Amniotic epithelial cell (primary cell): ENCODE data around the gene ELOVL3.
"Not testable (repeated sequence)": the region's sequence is repeated elsewhere in the genome, so short reads cannot be mapped to it uniquely, and the experiment has no call there.

ENCODE experiments used
- DNase-seq: peaks from one replicate; pipeline ENCODE4 v3.0.0-alpha.2; 2010; ENCODE audit warnings: low read depth

ELOVL3 gene, protein sequence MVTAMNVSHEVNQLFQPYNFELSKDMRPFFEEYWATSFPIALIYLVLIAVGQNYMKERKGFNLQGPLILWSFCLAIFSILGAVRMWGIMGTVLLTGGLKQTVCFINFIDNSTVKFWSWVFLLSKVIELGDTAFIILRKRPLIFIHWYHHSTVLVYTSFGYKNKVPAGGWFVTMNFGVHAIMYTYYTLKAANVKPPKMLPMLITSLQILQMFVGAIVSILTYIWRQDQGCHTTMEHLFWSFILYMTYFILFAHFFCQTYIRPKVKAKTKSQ

DNA sequence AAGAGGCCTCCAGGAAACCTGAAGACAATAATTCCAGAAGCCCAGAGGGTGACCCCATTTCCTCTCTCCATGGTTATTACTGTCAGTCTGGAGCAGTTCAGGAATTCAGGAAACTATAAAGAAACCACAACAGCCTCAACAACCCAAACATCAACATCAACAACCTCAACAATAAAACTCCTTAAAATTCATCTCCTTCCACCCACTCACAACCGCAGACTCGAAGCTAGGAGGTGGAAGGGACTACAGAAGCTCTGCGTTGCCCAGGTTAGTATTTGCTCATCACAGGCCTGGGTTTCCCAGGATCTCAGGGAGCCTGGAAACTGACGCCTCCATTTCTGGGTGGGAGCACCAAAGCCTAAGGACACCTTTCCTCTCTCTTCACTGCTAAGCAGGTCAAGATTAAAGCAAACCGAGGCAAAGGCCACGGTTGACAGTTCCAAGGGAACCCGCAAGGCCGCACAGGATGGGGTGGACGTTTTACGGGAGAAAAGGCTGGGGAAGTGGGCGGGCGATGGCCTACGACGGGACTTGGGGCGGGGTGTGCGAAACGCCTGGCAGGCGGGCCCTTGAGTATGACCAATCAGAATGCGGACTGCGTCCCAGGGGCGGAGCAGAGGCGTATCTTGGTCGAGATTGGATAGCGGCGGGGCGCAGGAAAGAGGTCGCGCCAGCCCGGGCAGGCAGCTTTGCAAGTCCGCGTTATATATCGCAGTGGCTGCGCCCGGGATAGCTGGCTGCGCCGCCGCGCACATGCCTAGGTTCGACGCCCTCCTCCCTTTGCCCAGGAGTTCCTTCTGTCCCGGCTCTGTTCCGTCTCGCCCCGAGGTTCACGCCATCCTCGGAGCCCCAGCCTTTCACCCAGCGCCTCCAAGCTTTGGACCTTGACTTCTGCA is at the start of gene ELOVL3:
TSS of gene ELOVL3 (plus strand) at position 654 of the 896 bp plus-strand sequence. CDS start 250 bp downstream, outside the sequence.
- DNase-seq: peak; percentile 93

DNA sequence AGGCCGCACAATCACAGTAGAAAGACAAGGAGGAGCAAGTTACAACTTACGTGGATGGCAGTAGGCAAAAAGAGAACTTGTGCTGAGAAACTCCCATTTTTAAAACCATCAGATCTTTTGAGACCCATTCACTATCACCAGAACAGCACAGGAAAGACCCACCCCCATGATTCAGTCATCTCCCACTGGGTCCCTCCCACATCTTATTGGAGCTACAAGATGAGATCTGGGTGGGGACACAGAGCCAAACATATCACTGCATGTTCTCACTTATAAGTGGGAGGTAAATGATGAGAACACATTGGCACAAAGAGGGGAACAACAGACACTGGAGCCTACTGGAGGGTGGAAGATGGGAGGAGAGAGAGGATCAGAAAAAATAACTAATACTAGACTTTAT is 41.5 kb upstream of the ELOVL3 start:
- DNase-seq: no peak

DNA sequence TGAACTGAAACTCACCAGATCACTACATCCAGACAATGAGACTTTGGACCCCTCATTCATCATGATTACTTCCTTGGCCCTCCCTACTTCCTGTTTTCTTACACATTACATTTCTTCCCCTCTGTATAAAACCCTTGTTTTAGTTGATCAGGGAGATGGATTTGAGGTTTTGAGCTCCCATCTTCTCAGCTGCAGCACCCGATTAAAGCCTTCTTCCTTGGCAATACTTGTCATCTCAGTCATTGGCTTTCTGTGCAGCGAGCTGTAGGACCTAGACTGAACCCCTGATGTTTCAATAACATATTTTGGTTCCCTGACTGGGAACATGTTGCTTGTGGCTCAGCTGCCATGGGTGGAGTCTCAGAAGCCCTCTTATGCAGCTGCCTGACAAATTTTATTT is 40.8 kb upstream of the ELOVL3 start:
- DNase-seq: no peak

DNA sequence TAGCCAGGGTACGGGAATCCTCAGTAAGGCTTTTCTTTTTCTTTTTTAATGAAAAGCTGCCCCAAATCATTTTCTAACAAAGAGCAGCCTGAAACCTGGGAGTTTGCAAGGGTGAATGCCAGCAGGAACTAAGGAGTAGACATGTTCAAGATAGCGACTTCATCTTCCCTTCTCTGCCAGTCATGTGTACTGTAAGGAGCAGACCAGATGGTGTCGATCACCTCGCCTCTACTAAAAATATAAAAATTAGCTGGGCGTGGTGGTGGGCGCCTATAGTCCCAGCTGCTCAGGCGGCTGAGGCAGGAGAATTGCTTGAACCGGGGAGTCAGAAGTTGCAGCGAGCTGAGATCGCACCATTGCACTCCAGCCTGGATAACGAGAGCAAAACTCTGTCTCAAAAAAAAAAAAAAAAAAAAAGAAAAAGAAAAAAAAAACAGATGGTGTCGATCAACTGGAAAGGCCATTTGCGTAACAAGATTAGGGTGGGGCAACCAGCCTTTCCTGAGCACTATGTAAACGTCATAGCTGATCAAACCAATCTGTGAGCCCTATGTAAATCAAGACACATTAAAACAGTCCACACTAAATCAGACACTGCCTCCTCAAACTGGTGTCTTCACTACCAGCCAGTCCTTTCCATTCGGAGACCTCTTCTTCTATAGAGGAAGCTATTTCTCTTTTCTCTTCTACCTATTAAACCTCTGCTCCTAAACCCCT is 40.1 kb upstream of the ELOVL3 start:
- no peak for DNase-seq

DNA sequence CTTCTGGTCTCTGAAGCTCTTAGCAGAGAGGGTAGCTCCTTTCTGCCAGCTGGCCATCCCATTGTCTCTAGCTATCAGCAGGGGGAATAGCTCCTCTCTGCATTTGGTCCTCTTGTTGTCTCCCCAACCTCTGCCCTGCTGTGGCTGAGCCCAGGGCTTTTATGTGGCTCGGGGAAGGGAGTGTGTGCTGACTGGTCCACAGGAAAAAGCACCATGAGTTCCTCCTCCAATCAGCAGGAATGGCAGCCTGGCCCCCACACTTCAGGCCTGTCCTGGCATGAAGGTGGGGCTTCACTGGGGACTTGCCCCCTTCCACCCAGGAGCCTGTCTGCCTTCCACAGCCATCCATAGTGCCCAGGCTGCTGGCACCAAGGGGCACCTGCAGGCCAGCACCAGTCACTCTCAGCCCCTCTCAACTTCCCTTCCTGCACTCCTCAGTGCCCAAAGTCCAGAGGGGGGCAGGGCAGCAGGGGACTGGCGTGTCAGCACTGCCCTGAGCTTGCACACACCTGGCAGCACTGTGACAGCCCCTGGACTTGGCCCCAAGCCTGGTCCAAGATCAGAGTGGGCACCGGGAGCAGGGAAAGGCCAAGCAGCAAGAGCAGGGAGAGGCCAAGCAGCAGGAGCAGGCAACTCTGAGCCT is 37.7 kb upstream of the ELOVL3 start:
- no peak for DNase-seq

DNA sequence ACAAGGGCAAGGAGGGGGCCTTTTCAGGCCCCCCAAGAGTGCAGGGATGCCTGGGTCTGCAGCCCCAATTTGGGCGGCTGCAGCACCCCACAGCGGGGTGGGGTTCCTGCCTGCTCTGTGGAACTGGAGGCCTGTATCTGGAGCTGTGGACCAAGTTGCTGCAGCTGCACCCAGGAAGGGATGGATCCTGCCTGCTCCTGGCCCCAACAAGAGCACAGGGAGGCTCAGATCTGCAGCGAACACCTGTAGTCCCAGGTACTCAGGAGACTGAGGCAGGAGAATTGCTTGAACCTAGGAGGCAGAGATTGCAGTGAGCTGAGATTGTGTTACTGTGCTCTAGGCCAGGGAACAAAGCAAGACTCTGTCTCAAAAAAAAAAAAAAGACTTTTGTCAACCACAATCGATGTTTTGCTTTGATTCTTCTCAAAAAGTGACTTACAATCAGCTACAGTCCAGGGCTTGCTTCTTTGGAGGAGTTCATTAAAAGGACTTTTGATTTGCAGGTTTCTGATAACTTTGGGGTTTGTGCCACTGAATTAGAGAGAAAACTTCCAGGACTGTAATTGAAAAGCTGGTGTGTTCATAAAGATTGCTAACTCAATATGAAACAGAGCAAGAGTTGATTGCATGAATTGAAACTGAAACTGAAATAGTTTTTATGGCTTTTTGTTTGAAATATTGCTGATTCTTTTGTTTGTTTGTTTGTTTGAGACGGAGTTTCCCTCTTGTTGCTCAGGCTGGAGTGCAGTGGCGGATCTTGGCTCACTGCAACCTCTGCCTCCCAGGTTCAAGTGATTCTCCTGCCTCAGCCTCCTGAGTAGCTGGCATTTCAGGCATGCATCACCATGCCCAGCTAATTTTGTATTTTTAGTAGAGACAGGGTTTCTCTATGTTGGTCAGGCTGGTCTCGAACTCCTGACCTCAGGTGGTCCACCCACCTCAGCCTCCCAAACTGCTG is 36.9 kb upstream of the ELOVL3 start:
- DNase-seq: not testable (repeated sequence)

DNA sequence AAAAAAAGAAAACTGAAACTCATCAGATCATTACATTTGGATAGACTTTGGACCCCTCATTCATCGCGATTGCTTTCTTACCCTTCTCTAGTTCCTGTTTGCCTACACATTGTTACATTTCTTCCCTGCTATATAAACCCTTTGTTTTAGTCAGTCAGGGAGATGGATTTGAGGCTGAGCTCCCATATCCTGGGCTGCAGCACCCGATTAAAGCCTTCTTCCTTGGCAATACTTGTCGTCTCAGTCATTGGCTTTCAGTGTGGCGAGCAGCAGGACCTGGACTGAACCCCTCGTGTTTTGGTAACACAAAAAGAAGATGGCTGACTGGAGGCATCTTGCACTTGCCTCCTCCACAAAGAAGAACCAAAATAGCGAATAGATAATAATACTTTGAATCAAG is 34.1 kb upstream of the ELOVL3 start:
- no peak for DNase-seq

DNA sequence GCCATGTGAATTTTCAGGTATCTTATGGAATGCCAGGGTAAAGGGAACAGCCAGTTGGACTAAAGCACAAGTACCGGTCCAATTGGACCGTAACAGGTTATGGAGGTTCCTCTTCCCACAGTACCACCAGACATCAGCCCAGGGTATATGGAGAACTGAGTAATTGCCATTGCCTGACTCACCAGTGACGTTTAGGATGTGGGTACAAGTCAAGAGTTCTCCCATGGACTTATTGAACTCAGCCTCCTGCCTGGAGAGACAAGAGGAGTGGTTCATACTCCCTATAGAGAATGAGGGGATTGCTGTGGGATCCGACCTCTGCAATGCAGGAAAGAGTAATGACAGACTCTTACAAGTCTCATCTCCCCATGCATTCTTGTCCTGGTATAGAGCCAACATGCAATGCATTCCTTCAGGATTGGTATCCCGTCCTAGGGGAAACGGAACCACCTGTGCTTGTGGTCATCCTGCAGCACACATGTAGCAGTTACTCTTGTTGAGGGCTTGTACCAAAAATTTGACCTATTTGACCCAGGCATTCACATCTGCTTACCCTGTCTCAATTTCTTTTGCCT is 30.7 kb upstream of the ELOVL3 start:
- DNase-seq: peak; percentile 25

DNA sequence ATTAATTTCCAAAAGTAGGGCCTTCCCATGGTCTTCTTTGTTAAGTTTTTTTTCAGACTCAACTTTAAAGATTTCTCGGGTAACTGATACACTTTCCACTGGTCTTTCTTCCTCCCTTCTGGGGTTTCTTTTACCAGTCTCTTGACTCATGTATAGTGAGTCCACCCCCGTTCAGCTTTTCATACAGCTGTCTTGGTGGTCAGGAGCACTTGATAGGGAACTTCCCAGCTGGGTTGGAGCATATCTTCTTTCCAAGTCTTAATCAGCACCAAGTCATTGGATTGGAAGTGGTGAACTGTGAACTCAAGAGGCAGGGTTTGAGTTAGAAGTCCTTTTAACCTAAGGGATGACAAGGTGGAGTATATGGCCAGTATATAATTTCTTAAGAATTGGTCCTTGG is 29.2 kb upstream of the ELOVL3 start:
- DNase-seq: no peak

DNA sequence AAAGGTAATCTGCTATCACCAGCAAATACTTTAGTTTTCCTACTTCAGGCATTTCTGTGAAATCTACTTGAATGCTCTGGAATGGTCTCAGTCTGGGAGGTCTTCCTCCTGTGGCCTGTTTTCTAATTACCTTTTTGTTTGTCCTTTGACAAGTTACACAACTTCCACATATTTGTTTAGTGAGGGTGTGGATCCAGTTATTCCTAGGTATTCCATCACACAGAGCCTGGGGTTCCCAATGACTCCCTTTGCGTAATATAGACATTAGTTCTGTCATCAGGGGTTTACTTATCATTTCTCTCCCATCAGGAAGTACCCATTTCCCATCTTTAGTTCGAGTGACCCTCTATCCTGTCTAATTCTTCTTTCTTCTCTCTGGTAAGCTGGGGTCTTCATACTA is 28.1 kb upstream of the ELOVL3 start:
- DNase-seq: no peak

DNA sequence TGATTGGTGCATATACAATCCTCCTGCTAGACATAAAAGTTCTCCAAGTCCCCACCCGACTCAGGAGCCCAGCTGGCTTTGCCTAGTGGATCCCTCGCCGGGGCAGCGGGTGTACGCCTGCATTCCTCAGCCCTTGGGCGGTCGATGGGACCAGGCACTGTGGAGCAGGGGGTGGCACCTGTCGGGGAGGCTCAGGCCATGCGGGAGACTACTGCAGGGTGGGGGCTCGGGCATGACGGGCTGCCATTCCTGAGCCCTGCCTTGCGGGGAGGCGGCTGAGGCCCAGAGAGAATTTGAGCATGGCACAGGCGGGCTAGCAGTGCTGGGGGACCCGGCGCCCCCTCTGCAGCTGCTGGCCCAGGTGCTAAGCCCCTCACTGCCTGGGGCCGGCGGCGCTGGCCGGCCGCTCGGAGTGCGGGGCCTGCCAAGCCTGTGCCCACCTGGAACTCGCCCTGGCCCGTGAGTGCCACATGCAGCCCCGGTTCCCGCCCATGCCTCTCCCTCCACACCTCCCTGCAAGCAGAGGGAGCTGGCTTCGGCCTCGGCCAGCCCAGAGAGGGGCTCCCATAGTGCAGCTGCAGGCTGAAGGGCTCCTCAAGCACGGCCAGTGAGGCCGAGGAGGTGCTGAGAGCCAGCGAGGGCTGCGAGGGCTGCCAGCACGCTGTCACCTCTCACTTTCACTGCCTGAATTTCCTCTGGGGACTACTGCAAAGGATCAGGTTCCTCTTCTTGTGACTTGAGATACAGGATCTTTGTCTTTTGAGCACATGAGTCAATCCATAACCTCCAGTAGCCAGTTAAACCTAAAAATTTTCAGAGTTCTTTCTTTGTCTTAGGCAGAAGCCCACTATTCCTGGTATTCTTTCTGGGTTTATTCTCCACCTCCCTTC is 25.1 kb upstream of the ELOVL3 start:
- no peak for DNase-seq

DNA sequence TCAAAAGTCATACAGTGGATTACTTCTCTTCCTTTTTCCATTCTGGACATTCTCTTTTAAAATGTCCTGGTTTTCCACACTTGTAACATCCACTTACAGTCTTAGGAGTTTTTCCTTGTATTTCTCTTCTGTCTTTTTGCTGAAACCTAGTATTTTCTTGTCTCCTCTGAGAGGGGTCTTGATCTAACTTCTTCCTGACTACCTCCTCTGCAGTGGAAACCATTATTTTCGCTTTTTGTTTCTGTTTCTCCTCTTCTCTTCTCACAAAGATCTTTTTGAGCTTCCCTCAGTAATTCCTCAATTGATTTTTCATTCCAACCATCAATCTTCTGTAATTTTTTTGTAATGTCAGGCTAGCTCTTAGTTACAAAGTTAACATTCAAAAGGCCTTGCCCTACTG is 23.7 kb upstream of the ELOVL3 start:
- DNase-seq: no peak

DNA sequence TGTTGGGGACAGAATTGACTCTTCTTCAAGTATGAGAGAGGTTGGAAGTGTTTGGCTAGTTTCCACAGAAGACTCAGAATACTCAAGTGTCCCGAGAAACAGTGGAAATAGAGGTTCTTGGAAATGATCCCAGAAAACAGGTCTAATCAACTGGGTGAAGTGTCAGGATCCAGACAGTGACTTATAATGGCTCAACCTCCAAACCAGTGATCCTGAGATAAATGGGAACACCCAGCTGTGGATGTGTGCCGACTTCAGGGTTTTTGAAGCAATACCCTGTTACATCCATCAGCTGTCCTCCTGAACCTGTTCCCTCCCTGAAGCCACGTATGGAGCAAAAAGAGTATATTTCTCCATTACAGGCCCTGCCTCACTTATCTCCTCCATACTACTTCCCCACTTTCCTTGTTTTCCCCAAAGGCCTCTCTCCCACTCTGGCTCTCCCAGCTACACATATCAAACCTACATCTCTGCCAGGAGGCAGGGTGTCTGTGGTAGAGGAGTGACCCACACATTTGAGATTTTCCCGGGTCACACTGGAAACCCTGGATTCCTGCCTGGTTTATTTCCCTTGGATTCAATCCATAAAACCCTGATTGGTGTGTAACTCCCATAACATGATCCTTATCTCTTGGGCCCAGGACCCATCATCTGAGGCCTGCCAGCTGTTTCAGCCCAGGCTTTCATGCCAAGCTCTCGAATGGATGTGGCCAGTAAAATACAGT is 17.6 kb upstream of the ELOVL3 start:
- peak; percentile 36 for DNase-seq

DNA sequence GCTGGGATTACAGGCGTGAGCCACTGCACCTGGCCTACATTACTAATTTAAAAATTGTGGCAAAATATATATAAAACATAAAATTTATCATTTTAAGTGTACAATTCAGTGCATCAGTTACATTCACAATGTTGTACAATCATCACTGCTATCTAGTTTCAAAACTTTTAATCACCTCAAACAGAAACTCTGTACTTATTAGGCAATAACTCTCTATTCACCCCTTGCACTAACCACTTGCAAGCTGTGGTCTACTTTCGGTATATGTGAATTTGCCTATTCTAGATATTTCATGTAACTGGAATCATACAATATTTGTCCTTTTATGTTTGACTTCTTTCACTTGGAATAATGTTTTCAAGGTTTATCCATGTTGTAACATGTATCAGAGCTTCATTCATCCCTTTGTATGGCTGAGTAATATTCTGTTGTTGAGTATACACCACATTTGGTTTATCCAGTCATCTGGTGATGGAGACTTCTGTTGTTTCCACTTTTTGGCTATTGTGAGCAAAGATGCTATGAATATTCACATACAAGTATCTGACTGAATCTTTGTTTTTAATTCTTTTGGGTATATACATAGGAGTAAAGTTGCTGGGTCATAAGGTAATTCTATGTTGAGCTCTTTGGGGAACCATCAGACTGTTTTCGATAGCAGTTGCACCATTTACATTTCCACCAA is 14.3 kb upstream of the ELOVL3 start:
- DNase-seq: no peak

DNA sequence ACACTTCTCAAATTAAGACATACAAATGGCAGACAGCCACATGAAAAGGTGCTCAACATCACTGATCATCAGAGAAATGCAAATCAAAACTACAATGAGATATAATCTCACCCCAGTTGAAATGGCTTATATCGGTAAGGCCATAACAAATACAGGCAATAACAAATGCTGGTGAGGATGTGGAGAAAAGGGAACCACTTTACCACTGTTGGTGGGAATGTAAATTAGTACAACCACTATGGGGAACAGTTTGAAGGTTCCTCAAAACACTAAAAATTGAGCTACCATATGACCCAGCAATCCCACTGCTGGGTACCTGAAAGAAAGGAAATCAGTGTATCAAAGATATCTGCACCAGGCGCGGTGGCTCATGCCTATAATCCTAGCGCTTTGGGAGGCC is 12.5 kb upstream of the ELOVL3 start:
- DNase-seq: not testable (repeated sequence)

DNA sequence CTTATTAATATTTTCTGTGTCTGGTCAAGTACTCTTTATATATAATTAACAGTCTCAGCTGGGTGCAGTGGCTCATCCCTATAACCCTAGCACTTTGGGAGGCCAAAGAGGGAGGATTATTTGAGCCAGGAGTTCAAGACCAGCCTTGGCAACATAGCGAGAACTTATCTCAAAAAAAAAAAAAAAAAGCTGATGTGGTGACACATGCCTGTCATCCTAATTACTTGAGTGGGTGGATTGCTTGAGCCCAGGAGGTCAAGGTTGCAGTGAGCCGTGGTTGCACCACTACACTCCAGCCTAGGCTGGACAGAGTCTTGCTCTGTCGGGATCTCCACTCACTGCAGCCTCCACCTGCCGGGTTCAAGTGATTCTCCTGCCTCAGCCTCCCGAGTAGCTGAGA is 6.7 kb upstream of the ELOVL3 start:
- no peak for DNase-seq

DNA sequence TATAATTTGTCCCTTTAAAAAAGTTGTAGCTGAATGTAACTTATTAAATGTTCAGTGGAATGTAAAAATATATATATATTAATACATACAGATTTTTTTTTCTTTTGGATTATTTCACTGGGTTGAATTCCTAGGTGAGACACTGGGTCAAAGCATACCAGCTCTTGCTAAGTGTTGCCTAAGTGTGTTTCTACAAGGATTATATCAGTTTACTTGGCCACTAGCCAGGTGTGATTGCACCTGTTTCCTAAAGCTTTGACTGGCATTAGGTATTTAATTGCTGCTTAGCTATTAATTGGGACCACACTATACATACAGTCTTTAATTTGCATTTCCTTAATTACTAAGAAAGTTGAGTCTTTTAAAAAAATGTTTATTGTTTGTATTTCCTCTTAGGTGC is 5.5 kb upstream of the ELOVL3 start:
- no peak for DNase-seq

DNA sequence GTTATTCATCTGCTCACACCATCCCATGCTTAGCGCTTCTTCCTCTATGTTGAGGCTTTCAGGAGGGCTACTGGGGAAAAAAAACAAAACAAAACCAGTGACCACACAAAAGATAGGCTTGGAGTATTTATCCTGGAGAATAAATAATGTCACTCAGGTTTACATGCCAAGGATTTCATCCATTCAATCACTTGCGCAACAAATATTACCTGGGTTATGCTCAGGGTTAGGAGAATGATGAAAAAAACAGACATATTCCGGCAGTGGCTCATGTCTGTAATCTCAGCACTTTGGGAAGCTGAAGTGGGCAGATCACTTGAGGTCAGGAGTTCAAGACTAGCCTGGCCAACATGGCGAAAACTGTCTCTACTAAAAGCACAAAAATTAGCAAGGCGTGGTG is 3.3 kb upstream of the ELOVL3 start:
- DNase-seq: no peak

DNA sequence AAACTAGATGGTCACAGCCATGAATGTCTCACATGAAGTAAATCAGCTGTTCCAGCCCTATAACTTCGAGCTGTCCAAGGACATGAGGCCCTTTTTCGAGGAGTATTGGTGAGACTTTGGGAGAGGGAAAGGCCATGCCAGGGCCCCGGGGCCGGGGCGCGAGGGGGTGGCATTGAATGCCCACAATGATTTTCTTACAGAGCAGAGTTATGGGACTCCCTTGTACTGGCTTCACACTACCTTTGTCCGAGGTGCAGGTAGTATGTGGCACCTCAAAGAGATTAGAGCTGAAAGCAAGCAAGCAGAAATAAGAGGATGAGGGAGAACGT is 407 bp downstream of the ELOVL3 start:
- no peak for DNase-seq
